ENCODE results near the gene LIMK1. TPM values are rescaled to one million over a fixed set of nuclear protein-coding genes. Genes with fewer than 3 reads are reported as not detected.
A peak's percentile ranks its signal among the peaks of the same experiment; 100 is the strongest.

The LIMK1 gene
- total RNA-seq, 1 donor from 2014 or later = 53.1 TPM

DNA sequence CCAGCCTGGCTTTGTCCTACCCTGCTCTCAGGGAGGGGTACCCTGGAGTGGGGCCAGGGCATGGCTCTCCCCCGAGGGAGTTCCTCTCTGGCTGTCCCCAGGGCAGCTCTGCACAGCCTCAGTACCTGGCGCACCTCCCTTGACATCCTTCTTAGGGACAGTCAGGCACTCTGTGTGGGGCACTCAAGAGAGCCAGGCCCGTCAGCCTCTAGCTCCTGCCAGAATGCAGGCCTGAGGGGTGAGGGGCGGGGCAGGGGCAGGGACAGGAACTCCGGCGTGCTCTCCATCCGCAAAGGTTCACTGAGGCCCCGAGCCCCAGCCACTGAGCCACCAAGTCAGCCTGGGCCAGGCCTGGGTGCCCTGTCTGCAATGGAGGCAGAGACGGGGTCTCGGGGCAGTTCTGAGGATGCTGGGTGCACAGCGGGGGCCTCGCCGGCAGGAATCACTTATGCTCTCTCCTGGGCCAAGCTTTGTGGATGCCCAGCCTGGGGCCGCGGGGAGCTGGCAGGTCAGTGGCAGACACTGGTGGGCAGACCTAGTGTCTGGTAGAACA, 10.1 kb downstream of the LIMK1 start:
- H3K4me3 ChIP-seq = peak overlapping the region; percentile 54
- peaks cover 28% of the 10 kb centered on the region for H3K4me1 ChIP-seq
- H3K9me3 ChIP-seq = no peaks in the 10 kb centered on the region
- H3K27me3 ChIP-seq = no peaks in the 10 kb centered on the region
- ATAC-seq = peak; percentile 5
- TF ChIP-seq, protein P1, sequence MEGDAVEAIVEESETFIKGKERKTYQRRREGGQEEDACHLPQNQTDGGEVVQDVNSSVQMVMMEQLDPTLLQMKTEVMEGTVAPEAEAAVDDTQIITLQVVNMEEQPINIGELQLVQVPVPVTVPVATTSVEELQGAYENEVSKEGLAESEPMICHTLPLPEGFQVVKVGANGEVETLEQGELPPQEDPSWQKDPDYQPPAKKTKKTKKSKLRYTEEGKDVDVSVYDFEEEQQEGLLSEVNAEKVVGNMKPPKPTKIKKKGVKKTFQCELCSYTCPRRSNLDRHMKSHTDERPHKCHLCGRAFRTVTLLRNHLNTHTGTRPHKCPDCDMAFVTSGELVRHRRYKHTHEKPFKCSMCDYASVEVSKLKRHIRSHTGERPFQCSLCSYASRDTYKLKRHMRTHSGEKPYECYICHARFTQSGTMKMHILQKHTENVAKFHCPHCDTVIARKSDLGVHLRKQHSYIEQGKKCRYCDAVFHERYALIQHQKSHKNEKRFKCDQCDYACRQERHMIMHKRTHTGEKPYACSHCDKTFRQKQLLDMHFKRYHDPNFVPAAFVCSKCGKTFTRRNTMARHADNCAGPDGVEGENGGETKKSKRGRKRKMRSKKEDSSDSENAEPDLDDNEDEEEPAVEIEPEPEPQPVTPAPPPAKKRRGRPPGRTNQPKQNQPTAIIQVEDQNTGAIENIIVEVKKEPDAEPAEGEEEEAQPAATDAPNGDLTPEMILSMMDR (IDR thresholded peaks at IDR 0.05) = no peak
- no peak for DNase-seq
- H3K27ac ChIP-seq = peak overlapping the region; percentile 84
- intact Hi-C loops (cut with DNase I) = no loop called here
- H3K36me3 ChIP-seq = peaks cover 6% of the 10 kb centered on the region

DNA sequence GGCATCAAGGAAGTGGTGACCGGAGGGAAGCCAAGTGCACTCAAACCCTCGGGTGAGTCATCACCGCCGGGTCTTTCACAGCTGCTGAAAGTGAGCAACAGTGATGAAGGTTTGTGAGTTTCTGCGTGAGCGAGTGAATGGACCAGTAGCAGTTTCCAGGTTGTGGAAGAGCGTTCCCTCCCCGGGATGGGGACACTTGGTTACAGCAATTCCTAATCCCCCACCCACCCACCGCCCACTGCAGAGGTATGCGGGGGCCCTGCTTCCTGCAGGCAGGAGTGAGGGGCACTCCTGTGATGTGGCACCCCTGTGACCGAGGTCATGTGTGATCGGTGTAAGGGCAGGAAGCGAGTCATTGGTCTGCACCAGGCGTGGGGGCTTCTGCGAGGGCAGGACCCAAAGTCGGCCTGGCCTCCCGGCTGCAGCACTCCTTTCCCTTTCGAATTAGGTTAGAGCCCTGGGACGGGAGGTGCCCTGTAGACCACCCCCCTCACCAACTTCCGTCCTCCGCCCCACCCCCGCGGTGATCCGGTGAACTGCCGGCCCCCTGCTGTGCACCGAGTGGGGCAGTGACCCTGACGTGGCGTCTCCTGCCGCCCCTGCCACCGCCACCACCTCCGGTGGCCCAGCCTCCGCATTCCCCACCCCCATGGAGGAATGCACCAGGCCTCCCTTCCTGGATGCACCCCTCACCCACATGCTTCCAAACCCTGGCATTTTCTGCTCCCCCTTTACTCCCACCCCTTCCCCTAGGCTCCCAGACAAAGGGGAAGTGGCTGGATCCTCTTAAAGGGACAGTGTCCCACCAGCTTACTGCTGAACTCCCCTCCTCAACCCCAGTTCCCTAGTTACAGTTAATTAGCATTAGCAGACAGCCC, 10.9 kb downstream of the LIMK1 start:
- Histone ChIP-seq H3K4me1 (peaks cover 28% of the 10 kb centered on the region), H3K36me3 (peaks cover 13% of the 10 kb centered on the region), H3K9me3 (no peaks in the 10 kb centered on the region), H3K27ac (peak overlapping the region; percentile 84), H3K4me3 (peak overlapping the region; percentile 54), H3K27me3 (no peaks in the 10 kb centered on the region)
- peak; percentile 90 for DNase-seq
- TF ChIP-seq, protein P1 (IDR thresholded peaks at IDR 0.05) = no peak
- intact Hi-C loops (cut with DNase I) = no loop called here
- peak; percentile 78 for ATAC-seq

DNA sequence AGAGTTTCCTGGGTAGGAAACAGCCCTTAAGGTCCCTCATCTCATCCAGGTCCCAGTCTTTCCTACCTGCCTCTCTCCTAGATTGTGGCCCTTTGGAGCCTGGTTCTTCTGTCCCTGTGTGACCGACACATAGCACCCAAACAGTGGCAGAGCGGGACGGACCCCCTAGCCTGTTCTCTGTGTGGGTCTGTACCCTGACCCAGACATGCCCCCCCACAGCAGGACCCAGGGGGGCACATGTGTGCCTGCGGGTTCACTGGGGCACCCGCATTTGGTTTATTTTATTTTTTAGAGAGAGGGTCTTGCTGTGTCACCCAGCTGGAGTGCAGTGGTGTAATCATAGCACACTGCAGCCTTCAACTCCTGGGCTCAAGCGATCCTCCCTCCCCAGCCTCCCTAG, 11.5 kb downstream of the LIMK1 start:
- TF ChIP-seq, protein P1 (IDR thresholded peaks at IDR 0.05) = no peak
- peak overlapping the region; percentile 54 for H3K4me3 ChIP-seq

DNA sequence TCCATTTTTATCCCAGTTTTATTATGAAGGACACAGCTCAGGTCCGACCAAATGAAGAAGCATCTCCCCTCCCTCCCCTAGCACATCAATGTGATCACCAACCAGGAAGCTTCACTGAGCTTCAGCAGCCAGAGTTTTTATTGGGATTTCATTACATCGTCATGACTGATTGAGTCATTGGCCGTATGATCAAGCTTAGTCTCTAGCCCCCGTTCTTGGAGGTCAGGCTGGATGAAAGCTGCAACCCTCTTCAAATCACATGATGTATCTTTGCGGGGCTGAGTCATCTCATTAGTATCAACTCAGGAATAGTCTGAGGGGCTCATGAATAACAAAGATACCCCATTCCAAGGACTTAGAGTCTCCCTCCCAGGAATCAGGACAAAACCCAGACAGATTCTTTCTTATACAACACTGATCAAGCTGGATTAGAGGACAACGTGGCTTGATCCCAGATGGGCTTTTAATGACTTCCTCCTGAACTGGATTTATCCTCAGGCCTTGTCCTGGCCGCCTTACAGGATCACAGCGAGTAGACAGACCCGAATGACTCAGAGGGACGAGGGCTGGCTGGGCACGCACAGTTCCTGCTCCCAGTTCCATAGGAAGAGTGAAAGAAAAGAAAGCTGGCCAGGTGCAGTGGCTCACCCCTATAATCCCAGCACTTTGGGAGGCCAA, 14.5 kb downstream of the LIMK1 start:
- DNase-seq (no peak), ATAC-seq (no peak)
- H3K36me3 ChIP-seq = peaks cover 22% of the 10 kb centered on the region
- TF ChIP-seq, protein P1 (IDR thresholded peaks at IDR 0.05) = no peak
- H3K27me3 ChIP-seq = no peaks in the 10 kb centered on the region
- H3K4me3 ChIP-seq = no peak overlapping the region
- H3K27ac ChIP-seq = peak overlapping the region; percentile 6
- intact Hi-C loops (cut with DNase I) = no loop called here
- H3K9me3 ChIP-seq = no peaks in the 10 kb centered on the region
- H3K4me1 ChIP-seq = peaks cover 18% of the 10 kb centered on the region

More for the DNA sequence above, 11.5 kb downstream of the LIMK1 start:
- H3K9me3 ChIP-seq = no peaks in the 10 kb centered on the region
- H3K4me1 ChIP-seq = peaks cover 28% of the 10 kb centered on the region
- H3K36me3 ChIP-seq = peaks cover 15% of the 10 kb centered on the region
- intact Hi-C loops (cut with DNase I) = no loop called here
- ATAC-seq (no peak), DNase-seq (no peak)
- no peaks in the 10 kb centered on the region for H3K27me3 ChIP-seq
- peak overlapping the region; percentile 84 for H3K27ac ChIP-seq

DNA sequence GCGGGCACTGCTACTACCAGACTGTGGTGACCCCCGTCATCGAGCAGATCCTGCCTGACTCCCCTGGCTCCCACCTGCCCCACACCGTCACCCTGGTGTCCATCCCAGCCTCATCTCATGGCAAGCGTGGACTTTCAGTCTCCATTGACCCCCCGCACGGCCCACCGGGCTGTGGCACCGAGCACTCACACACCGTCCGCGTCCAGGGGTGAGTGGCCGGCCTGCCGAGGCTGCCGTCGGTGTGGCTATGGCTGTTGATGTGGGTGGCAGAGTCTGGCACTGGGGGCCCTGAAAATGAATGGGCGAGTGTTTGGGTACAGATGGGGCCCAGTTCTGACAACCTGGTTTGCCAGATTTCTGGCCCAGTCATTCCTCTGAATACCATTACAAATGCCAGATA, 15.4 kb downstream of the LIMK1 start:
- Histone ChIP-seq H3K27ac (no peak overlapping the region), H3K4me3 (no peak overlapping the region), H3K27me3 (no peaks in the 10 kb centered on the region), H3K9me3 (no peaks in the 10 kb centered on the region), H3K4me1 (peaks cover 9% of the 10 kb centered on the region), H3K36me3 (peaks cover 24% of the 10 kb centered on the region)
- TF ChIP-seq, protein P1 (IDR thresholded peaks at IDR 0.05) = no peak
- DNase-seq = no peak
- ATAC-seq = no peak
- intact Hi-C loops (cut with DNase I) = no loop called here
